Thyroid gland (tissue), 4 donors: ENCODE measurements around the gene KRTAP22-1. TPM values are rescaled to one million over a fixed set of nuclear protein-coding genes. Genes with fewer than 3 reads are reported as not detected.
A peak's percentile ranks its signal among the peaks of the same experiment; 100 is the strongest.

Experiments used
- DNase-seq, 2 donors: peaks; one replicate each; pipeline ENCODE4 v3.0.0-alpha.2; 2019
- H3K27ac ChIP-seq, 3 donors: fragments of 200-600 bp; sonication (generic); 1 replicate in 2 of 3; 2 replicates in 1 of 3; pipeline ENCODE4 v1.5.1; 2016 to 2019; ENCODE audit warnings: mild to moderate bottlenecking in 1 of 3, moderate library complexity in 1 of 3
- H3K27me3 ChIP-seq: fragments of 200-600 bp; sonication (generic); one replicate; pipeline ENCODE4 v1.5.1; 2019
- H3K36me3 ChIP-seq, 2 donors: fragments of 200-600 bp; sonication (generic); one replicate each; pipeline ENCODE4 v1.5.1; 2016 to 2019
- H3K4me1 ChIP-seq, 2 donors: fragments of 200-600 bp; sonication (generic); one replicate each; pipeline ENCODE4 v1.5.1; 2017 to 2019
- H3K4me3 ChIP-seq, 3 donors: fragments of 200-600 bp; sonication (generic); replicated peaks in 1 of 3; 1 replicate in 2 of 3; 2 replicates in 1 of 3; pipeline ENCODE4 v1.5.1; 2016; ENCODE audit warnings: mild to moderate bottlenecking in 1 of 3
- H3K9me3 ChIP-seq: fragments of 200-600 bp; sonication (generic); one replicate; pipeline ENCODE4 v1.5.1; 2017
- CTCF ChIP-seq, 6 experiments: fragments of 200-600 bp in 3 of 6; fragments of 450-650 bp in 3 of 6; sonication (generic) in 3 of 6; IDR thresholded peaks; one replicate each; pipeline ENCODE4 v1.5.1; 2016 to 2019; ENCODE audit warnings: antibody characterized with exemption in 6 of 6, mild to moderate bottlenecking in 2 of 6, inconsistent platforms in 1 of 6, moderate library complexity in 1 of 6
- POLR2A ChIP-seq, 2 donors: fragments of 450-650 bp; IDR thresholded peaks; one replicate each; pipeline ENCODE4 v1.6.1; 2017; ENCODE audit warnings: antibody characterized with exemption in 2 of 2, mild to moderate bottlenecking in 2 of 2, moderate library complexity in 1 of 2
- WGBS, 2 donors: methylation state at CpG; one replicate each; pipeline ENCODE4 v1.1.5; 2017; 5-methylcytosine and 5-hydroxymethylcytosine counted together
- intact Hi-C: fragments of 100-400 bp; cut with DNase I; formaldehyde crosslinking; loops from one replicate; pipeline ENCODE4 v1.15.1; 2023
- total RNA-seq, 4 donors: library from RNA; depleted of rRNA; stranded (reverse); fragments of >200 nt; gene quantifications; one replicate each; pipeline ENCODE4 v1.2.3, GENCODE V29; 2016

The KRTAP22-1 gene
- total RNA-seq, 4 donors from 2014 or later, result not detected

GRCh38 chr21:30580132-30580531, 20.8 kb upstream of the KRTAP22-1 start:
- Histone ChIP-seq H3K9me3 (no peaks in the 10 kb centered on the region), H3K36me3 (no peaks in the 10 kb centered on the region), H3K27me3 (no peaks in the 10 kb centered on the region), H3K4me1 (no peaks in the 10 kb centered on the region), H3K27ac (no peak overlapping the region), H3K4me3 (no peak overlapping the region)
- 65 to 66% methylated on average over 3 of the region's 3 CpGs for WGBS, 2 donors
- TF ChIP-seq CTCF (IDR thresholded peaks at IDR 0.05), result no peak
- DNase-seq, result peak in 1 of 2 donors; percentile 15
- intact Hi-C loops, result no loop called here

GRCh38 chr21:30582870-30583269, 18.0 kb upstream of the KRTAP22-1 start:
- H3K27ac ChIP-seq, result no peak overlapping the region
- no peak for DNase-seq
- intact Hi-C loops, result no loop called here
- H3K4me3 ChIP-seq, result no peak overlapping the region
- H3K4me1 ChIP-seq, result no peaks in the 10 kb centered on the region
- WGBS, 2 donors, result 70 to 79% methylated on average over 1 of the region's 1 CpG
- TF ChIP-seq CTCF (IDR thresholded peaks at IDR 0.05) (no peak), POLR2A (IDR thresholded peaks at IDR 0.05) (no peak)
- H3K9me3 ChIP-seq, result no peaks in the 10 kb centered on the region
- H3K27me3 ChIP-seq, result no peaks in the 10 kb centered on the region
- no peaks in the 10 kb centered on the region for H3K36me3 ChIP-seq

GRCh38 chr21:30590297-30590696, 10.6 kb upstream of the KRTAP22-1 start, which contains the start of gene KRTAP22-2:
KRTAP22-2 (minus strand) TSS chr21:30590397.
- no peaks in the 10 kb centered on the region for H3K36me3 ChIP-seq
- no peaks in the 10 kb centered on the region for H3K9me3 ChIP-seq
- H3K4me1 ChIP-seq, result no peaks in the 10 kb centered on the region
- no peak within 1 kb of the TSS for H3K4me3 ChIP-seq
- TF ChIP-seq POLR2A (IDR thresholded peaks at IDR 0.05), result no peak
- H3K27me3 ChIP-seq, result no peaks in the 10 kb centered on the region
- intact Hi-C loops, result no loop called here
- no peak for DNase-seq
- H3K27ac ChIP-seq, result no peak within 1 kb of the TSS

GRCh38 chr21:30592140-30592539, 8.7 kb upstream of the KRTAP22-1 start, which contains the start of gene KRTAP6-3:
KRTAP6-3 (plus strand) TSS chr21:30592440; CDS start chr21:30592446, 6 bp downstream.
- H3K9me3 ChIP-seq, result no peaks in the 10 kb centered on the region
- 82 to 89% methylated on average over 3 to 4 of the region's 4 CpGs for WGBS, 2 donors
- H3K36me3 ChIP-seq, result no peaks in the 10 kb centered on the region
- H3K27me3 ChIP-seq, result no peaks in the 10 kb centered on the region
- no peak for DNase-seq
- H3K27ac ChIP-seq, result no peak within 1 kb of the TSS
- no peaks in the 10 kb centered on the region for H3K4me1 ChIP-seq
- no peak within 1 kb of the TSS for H3K4me3 ChIP-seq
- intact Hi-C loops, result no loop called here
- TF ChIP-seq POLR2A (IDR thresholded peaks at IDR 0.05), result no peak
- TF ChIP-seq CTCF (IDR thresholded peaks at IDR 0.05), result no peak

- Histone ChIP-seq H3K27me3 (no peaks in the 10 kb centered on the region), H3K36me3 (no peaks in the 10 kb centered on the region), H3K9me3 (no peaks in the 10 kb centered on the region), H3K4me3 (no peak within 1 kb of the TSS), H3K4me1 (no peaks in the 10 kb centered on the region), H3K27ac (no peak within 1 kb of the TSS)
- intact Hi-C loops, result no loop called here
- TF ChIP-seq CTCF (IDR thresholded peaks at IDR 0.05) (no peak), POLR2A (IDR thresholded peaks at IDR 0.05) (no peak)
- no peak for DNase-seq
- WGBS, 2 donors, result 97 to 99% methylated on average over 6 of the region's 6 CpGs
Measured at GRCh38 chr21:30598802-30599201, 2.1 kb upstream of the KRTAP22-1 start, which contains the start of gene KRTAP6-2. KRTAP6-2 (minus strand) TSS chr21:30598902; CDS start chr21:30598874, 28 bp downstream.

- no peak for DNase-seq
- Histone ChIP-seq H3K4me1 (no peaks in the 10 kb centered on the region), H3K36me3 (no peaks in the 10 kb centered on the region), H3K27me3 (no peaks in the 10 kb centered on the region), H3K4me3 (no peak overlapping the region), H3K9me3 (no peaks in the 10 kb centered on the region), H3K27ac (no peak overlapping the region)
- WGBS, 2 donors, result 89 to 100% methylated on average over 2 of the region's 2 CpGs
- intact Hi-C loops, result no loop called here
- TF ChIP-seq POLR2A (IDR thresholded peaks at IDR 0.05), result no peak
- no peak for TF ChIP-seq CTCF (IDR thresholded peaks at IDR 0.05)
Measured at GRCh38 chr21:30605968-30606367, 5.1 kb downstream of the KRTAP22-1 start.
